ENCODE data around the gene ITIH3. TPM values are rescaled to one million over a fixed set of nuclear protein-coding genes. Genes with fewer than 3 reads are reported as not detected.

The ITIH3 gene
- total RNA-seq, 1 experiment from 2014 or later: not detected

DNA sequence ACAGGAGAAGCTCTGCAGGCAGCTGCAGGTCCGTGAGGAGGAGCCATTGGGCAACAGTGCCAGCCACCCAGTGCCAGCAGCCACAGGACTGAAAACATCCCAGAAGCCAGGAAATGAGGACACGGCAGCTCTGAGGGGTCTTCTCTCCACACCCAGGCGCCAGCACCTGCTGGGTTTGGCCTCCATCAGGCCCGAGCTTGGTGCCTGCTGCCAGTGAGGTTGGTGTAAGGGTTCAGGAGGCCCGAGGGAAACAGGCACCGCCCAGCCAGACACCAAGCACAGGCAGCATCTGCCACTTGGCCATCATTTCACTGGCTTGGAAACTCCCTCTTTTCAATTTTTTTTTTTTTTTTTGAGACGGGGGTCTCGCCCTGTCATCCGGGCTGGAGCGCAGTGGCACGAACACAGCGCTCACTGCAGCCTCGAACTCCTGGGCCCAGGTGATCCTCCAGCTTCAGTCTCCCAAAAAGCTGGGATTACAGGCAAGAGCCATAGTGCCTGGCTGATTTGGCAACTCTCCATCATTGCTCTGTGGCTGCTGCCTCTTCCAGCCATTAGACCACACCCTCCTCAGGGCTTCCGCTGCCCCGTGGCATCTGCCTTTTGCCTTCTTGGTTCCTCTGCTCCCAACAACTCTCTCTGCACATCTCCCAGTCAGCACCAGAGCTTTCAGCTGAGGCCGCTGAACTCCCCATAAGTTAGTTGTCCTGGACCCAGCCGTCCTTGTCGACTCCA, 1.5 kb upstream of the ITIH3 start:
- H3K27ac Mint-ChIP-seq: no peak overlapping the region; a peak in 1 of 7 replicates
- H3K4me1 ChIP-seq (ENCODE audit: insufficient read depth, low read length): no peaks in the 10 kb centered on the region
- WGBS (ENCODE audit: extremely low coverage, insufficient read length, low lambda C conversion rate): no CpG with 5 or more reads among the region's 18 CpGs

More for the DNA sequence above, 1.5 kb upstream of the ITIH3 start:
- Histone ChIP-seq H3K23me2 (ENCODE audit: insufficient read length, low read depth, low read length, poor library complexity, severe bottlenecking) (no peaks in the 10 kb centered on the region), H3K9me3 (ENCODE audit: control insufficient read depth, low read depth, low read length) (no peaks in the 10 kb centered on the region), H3K79me2 (ENCODE audit: insufficient read depth, low read length) (no peaks in the 10 kb centered on the region), H2BK120ac (ENCODE audit: low read depth, low read length, poor library complexity, severe bottlenecking) (no peak overlapping the region), H2BK20ac (ENCODE audit: low read depth, low read length, poor library complexity, severe bottlenecking) (no peak overlapping the region), H4K5ac (ENCODE audit: insufficient read length, low read depth, low read length) (no peak overlapping the region), H3T11ph (ENCODE audit: low read length) (no peak overlapping the region), H3K18ac (ENCODE audit: insufficient read length, low read depth, low read length) (no peak overlapping the region), H3K56ac (ENCODE audit: insufficient read length, low read depth, low read length) (no peak overlapping the region), H3K23ac (ENCODE audit: insufficient read length, low read depth, low read length) (no peak overlapping the region), H2BK5ac (ENCODE audit: insufficient read length, low read length) (no peak overlapping the region), H4K20me1 (ENCODE audit: control insufficient read depth, insufficient read depth, insufficient read length) (no peaks in the 10 kb centered on the region), H3K4ac (ENCODE audit: low read depth, low read length) (no peak overlapping the region), H3K27me3 (ENCODE audit: insufficient read depth, low read length) (no peaks in the 10 kb centered on the region), H2AFZ (ENCODE audit: low read length) (no peak overlapping the region), H4K8ac (replicated peaks; ENCODE audit: insufficient read length, low read depth, low read length) (no peak overlapping the region), H3K14ac (ENCODE audit: insufficient read depth, low read length) (no peak overlapping the region; the same call in 1 of the 2 replicates), H3K4me2 (ENCODE audit: insufficient read depth, insufficient read length, low read length) (no peak overlapping the region), H2AK5ac (ENCODE audit: insufficient read length, low read length) (no peak overlapping the region), H4K91ac (ENCODE audit: insufficient read length, low read depth, low read length) (no peak overlapping the region), H2BK12ac (ENCODE audit: insufficient read length, low read depth, low read length) (no peak overlapping the region), H2BK15ac (ENCODE audit: low read depth, low read length) (no peak overlapping the region), H3K79me1 (ENCODE audit: insufficient read depth, low read depth, low read length, poor library complexity, severe bottlenecking) (no peaks in the 10 kb centered on the region), H3K27ac (ENCODE audit: insufficient read length, low read depth, low read length) (no peak overlapping the region), H3K9ac (ENCODE audit: extremely low read depth, insufficient read length, low read length) (no peak overlapping the region)
- no peak overlapping the region for H3K4me3 Mint-ChIP-seq
- H3K4me1 Mint-ChIP-seq: no peaks in the 10 kb centered on the region
- no peaks in the 10 kb centered on the region; a peak in 1 of 5 replicates for H3K9me3 Mint-ChIP-seq
- peaks cover 2% of the 10 kb centered on the region for H3K27me3 Mint-ChIP-seq (ENCODE audit: low read depth)
- H3K36me3 Mint-ChIP-seq (ENCODE audit: insufficient read depth in 1 of 3, low read depth in 3 of 3): no peaks in the 10 kb centered on the region; a peak in 1 of 7 replicates
- no peak for DNase-seq
- TF ChIP-seq CTCF (conservative IDR thresholded peaks at IDR 0.05): no peak

All from H9 (cell line).